ENCODE data around the gene CCT8. TPM values are rescaled to one million over a fixed set of nuclear protein-coding genes. Genes with fewer than 3 reads are reported as not detected.

CCT8 gene
- total and polyA plus RNA-seq, 10 donors: 92.3 to 137 (median 111) TPM

GRCh38 chr21:29053656-29054055 is 19.8 kb downstream of the CCT8 start:
- whole genome bisulfite sequencing, 5 donors: 88 to 95% (median 93%) methylated on average over 4 of the region's 4 CpGs
- peaks cover 2 to 100% (median 94%) of the 10 kb centered on the region in 6 donors for H3K36me3 ChIP-seq
- intact Hi-C loops (cut with DNase I; ENCODE audit: low total_unique reads): no loop called here
- no peak for TF ChIP-seq POLR2A (IDR thresholded peaks at IDR 0.05)
- TF ChIP-seq CTCF (IDR thresholded peaks at IDR 0.05 in 8 of 11, conservative IDR thresholded peaks at IDR 0.05 in 3 of 11): no peak
- TF ChIP-seq POLR2AphosphoS5 (IDR thresholded peaks at IDR 0.05): no peak
- peaks cover 0 to 7% (median 0%) of the 10 kb centered on the region in 6 donors for H3K4me1 ChIP-seq
- no peaks in the 10 kb centered on the region for H3K27me3 ChIP-seq (replicated peaks in 1 of 7)
- H3K27ac ChIP-seq: peak overlapping the region in 1 of 8 donors; percentile 12
- DNase-seq: no peak
- no peaks in the 10 kb centered on the region for H3K9me3 ChIP-seq
- no peak overlapping the region for H3K4me3 ChIP-seq

- TF ChIP-seq CTCF (IDR thresholded peaks at IDR 0.05 in 8 of 11, conservative IDR thresholded peaks at IDR 0.05 in 3 of 11) (no peak), POLR2AphosphoS5 (IDR thresholded peaks at IDR 0.05) (peak in 1 of 3 donors; percentile 4)
- H3K4me3 ChIP-seq: no peak overlapping the region
- peaks cover 2 to 100% (median 94%) of the 10 kb centered on the region in 6 donors for H3K36me3 ChIP-seq
- no peak for DNase-seq
- intact Hi-C loops (cut with DNase I; ENCODE audit: low total_unique reads): no loop called here
- peaks cover 0 to 7% (median 0%) of the 10 kb centered on the region in 6 donors for H3K4me1 ChIP-seq
- WGBS, 5 donors: 75 to 90% (median 83%) methylated on average over 5 of the region's 5 CpGs
- H3K9me3 ChIP-seq: no peaks in the 10 kb centered on the region
- H3K27me3 ChIP-seq (replicated peaks in 1 of 7): no peaks in the 10 kb centered on the region
- peak overlapping the region in 2 of 8 donors; percentile 10 to 12 for H3K27ac ChIP-seq
These were observed 20.4 kb downstream of the CCT8 start for GRCh38 chr21:29053011-29053553.

- Histone ChIP-seq H3K9me3 (no peaks in the 10 kb centered on the region), H3K4me1 (peaks cover 0 to 7% (median 0%) of the 10 kb centered on the region in 6 donors), H3K27me3 (replicated peaks in 1 of 7) (no peaks in the 10 kb centered on the region), H3K36me3 (peaks cover 2 to 100% (median 93%) of the 10 kb centered on the region in 6 donors), H3K27ac (no peak overlapping the region), H3K4me3 (no peak overlapping the region)
- intact Hi-C loops (cut with DNase I; ENCODE audit: low total_unique reads): no loop called here
- DNase-seq: no peak
- TF ChIP-seq POLR2AphosphoS5 (IDR thresholded peaks at IDR 0.05): no peak
- no peak for TF ChIP-seq CTCF (IDR thresholded peaks at IDR 0.05 in 8 of 11, conservative IDR thresholded peaks at IDR 0.05 in 3 of 11)
- no peak for TF ChIP-seq POLR2A (IDR thresholded peaks at IDR 0.05)
- WGBS, 5 donors: 97 to 100% (median 99%) methylated on average over 5 of the region's 5 CpGs
These were observed 21.2 kb downstream of the CCT8 start for GRCh38 chr21:29052224-29052623.

GRCh38 chr21:29034678-29035077 is 38.8 kb downstream of the CCT8 start:
- peaks cover 6 to 100% (median 89%) of the 10 kb centered on the region in 6 donors for H3K36me3 ChIP-seq
- H3K4me3 ChIP-seq: no peak overlapping the region
- H3K27ac ChIP-seq: peak overlapping the region in 1 of 8 donors; percentile 4
- intact Hi-C loops (cut with DNase I; ENCODE audit: low total_unique reads): loop anchor here (10.0 kb wide), 1 partner anchor 50 kb away; no protein-coding TSS in a partner anchor
- H3K4me1 ChIP-seq: peaks cover 0 to 18% (median 3%) of the 10 kb centered on the region in 6 donors
- no peak for DNase-seq
- H3K9me3 ChIP-seq: no peaks in the 10 kb centered on the region
- no peak for TF ChIP-seq CTCF (IDR thresholded peaks at IDR 0.05 in 8 of 11, conservative IDR thresholded peaks at IDR 0.05 in 3 of 11)
- no peak for TF ChIP-seq POLR2AphosphoS5 (IDR thresholded peaks at IDR 0.05)
- TF ChIP-seq POLR2A (IDR thresholded peaks at IDR 0.05): no peak
- no peaks in the 10 kb centered on the region for H3K27me3 ChIP-seq (replicated peaks in 1 of 7)
- 60 to 85% (median 71%) methylated on average over 1 of the region's 1 CpG for WGBS, 5 donors
